GM12878 (cell line): ENCODE measurements around the gene SLC16A10. TPM values are rescaled to one million over a fixed set of nuclear protein-coding genes. Genes with fewer than 3 reads are reported as not detected.

Experiments used
- ATAC-seq: fragments of 200-7000 bp; cut with Tn5 transposase; 3 replicates; pipeline ENCODE4 v1.9.1; 2020; ENCODE audit warnings: mild to moderate bottlenecking, moderate library complexity
- BruUV-seq: library from RNA; stranded (reverse); fragments of 400-500 nt; replicated peaks from 2 replicates; lab custom pipeline; 2021; lab: Mats Ljungman, UMichigan
- CTCF ChIA-PET: fragments of 300-600 bp; sonication (Branson Sonifier 250); formaldehyde crosslinking; extraction: SDS; loops from one replicate; lab custom pipeline; 2021; ENCODE audit warnings: inconsistent platforms; lab: Yijun Ruan, JAX
- POLR2A ChIA-PET: fragments of 350-600 bp; formaldehyde crosslinking; extraction: SDS; loops from one replicate; lab custom pipeline; 2021; ENCODE audit warnings: inconsistent platforms; lab: Charles Lee
- RAD21 ChIA-PET: fragments of 300-600 bp; sonication (Branson Sonifier 250); formaldehyde crosslinking; loops from one replicate; lab custom pipeline; 2023; ENCODE audit warnings: antibody characterized with exemption; ENCODE audit not compliant: unreplicated experiment; lab: Charles Lee
- SMC1A ChIA-PET: fragments of 300-600 bp; sonication (Branson Sonifier 250); formaldehyde crosslinking; loops from one replicate; lab custom pipeline; 2023; ENCODE audit not compliant: unreplicated experiment, uncharacterized antibody; lab: Charles Lee
- DNase-seq: peaks from one replicate; pipeline ENCODE4 v3.0.0-alpha.2; 2011; ENCODE audit warnings: low read depth, low spot score
- FAIRE-seq: peaks from 3 replicates; lab custom pipeline; 2011; peaks lifted over from hg19 to GRCh38; lab: Jason Lieb, UNC
- H2AFZ ChIP-seq: 2 replicates; pipeline ENCODE4 v1.6.0; 2011; ENCODE audit warnings: low read depth, low read length, control low read depth; ENCODE audit not compliant: control insufficient read depth
- H3K27ac ChIP-seq: 2 replicates; pipeline ENCODE4 v1.5.1; 2011; ENCODE audit warnings: control low read depth; ENCODE audit not compliant: control insufficient read depth, insufficient read depth
- H3K27me3 ChIP-seq, 2 experiments: replicated peaks in 1 of 2; 2 replicates each; pipeline versions ENCODE4 v1.6.0 to v1.6.1; 2011; ENCODE audit warnings: low read length in 1 of 2; ENCODE audit not compliant: control insufficient read depth in 2 of 2, insufficient read depth in 2 of 2
- H3K36me3 ChIP-seq, 2 experiments: 2 replicates each; pipeline ENCODE4 v1.5.1; 2011; ENCODE audit warnings: low read length in 1 of 2; ENCODE audit not compliant: control insufficient read depth in 2 of 2, insufficient read depth in 2 of 2
- H3K4me1 ChIP-seq: 2 replicates; pipeline ENCODE4 v1.6.1; 2011; ENCODE audit warnings: mild to moderate bottlenecking, low read length, moderate library complexity, mixed read lengths; ENCODE audit not compliant: control insufficient read depth, insufficient read depth
- H3K4me2 ChIP-seq: 2 replicates; pipeline ENCODE4 v1.6.0; 2011; ENCODE audit warnings: control low read depth; ENCODE audit not compliant: control insufficient read depth, insufficient read depth
- H3K4me3 ChIP-seq: fragments of 200-600 bp; sonication (generic); 2 replicates; pipeline ENCODE4 v1.5.1; 2016
- H3K79me2 ChIP-seq: 2 replicates; pipeline ENCODE4 v1.6.0; 2011; ENCODE audit warnings: low read length; ENCODE audit not compliant: control insufficient read depth, insufficient read depth
- H3K9ac ChIP-seq: 2 replicates; pipeline ENCODE4 v1.8.0; 2011; ENCODE audit warnings: low read length, control low read depth, mixed read lengths; ENCODE audit not compliant: control insufficient read depth, insufficient read depth
- H3K9me3 ChIP-seq: replicated peaks from 3 replicates; pipeline ENCODE4 v1.5.1; 2011; ENCODE audit warnings: mild to moderate bottlenecking, low read length; ENCODE audit not compliant: control insufficient read depth, insufficient read depth
- H4K20me1 ChIP-seq: 2 replicates; pipeline ENCODE4 v1.6.0; 2011; ENCODE audit not compliant: control insufficient read depth, insufficient read depth
- NKRF ChIP-seq: fragments of 450-650 bp; conservative IDR thresholded peaks from 2 replicates; pipeline ENCODE4 v1.6.1; 2017; ENCODE audit warnings: mild to moderate bottlenecking, moderate library complexity
- WGBS: methylation state at CpG from one replicate; pipeline ENCODE4 v1.1.6; 2016; ENCODE audit warnings: low lambda C conversion rate; ENCODE audit not compliant: insufficient replicate concordance, insufficient coverage; ENCODE audit errors: missing lambda C conversion rate; 5-methylcytosine and 5-hydroxymethylcytosine counted together
- in situ Hi-C: fragments of 300-500 bp; cut with MboI; formaldehyde crosslinking; loops from 9 replicates; pipeline ENCODE4 v1.14.3; 2018; ENCODE audit warnings: mixed read lengths
- intact Hi-C: fragments of 100-400 bp; cut with micrococcal nuclease; formaldehyde crosslinking; loops from one replicate; pipeline ENCODE4 v1.14.2; 2022; ENCODE audit not compliant: unreplicated experiment
- polyA plus RNA-seq, 11 experiments: library from polyadenylated mRNA; depleted of rRNA in 4 of 11; unstranded in 6 of 11; stranded (reverse) in 5 of 11; fragments of >200 nt; fragmentation: Nextera tagmentation in 4 of 11; fragmentation: Illumina TruSeq in 1 of 11; extraction: Ambion mirVana in 4 of 11; extraction: Trizol in 1 of 11; gene quantifications; 1 replicate in 1 of 11; 2 replicates in 10 of 11; pipeline versions ENCODE4 v1.2.1 to v1.2.3, GENCODE V29; 2011 to 2016; ENCODE audit warnings: inconsistent platforms in 2 of 11, missing spikeins in 2 of 11, low read depth in 1 of 11
- total RNA-seq, 4 experiments: library from RNA; depleted of rRNA in 3 of 4; stranded (reverse); fragments of >200 nt in 3 of 4; fragmentation: Illumina TruSeq in 1 of 4; extraction: Trizol in 1 of 4; gene quantifications; 2 replicates each; pipeline versions ENCODE4 v1.2.1 to v1.2.3, GENCODE V29; 2013 to 2021

SLC16A10 gene
- total and polyA plus RNA-seq, 10 of the 15 experiments (the other 5 are each of a cell fraction or from before 2014, with no cell fraction given): 2.3 to 19.0 (median 8.0) TPM

GRCh38 chr6:111222341-111222740 lies 135.0 kb downstream of the SLC16A10 start:
- no TSS peak for BruUV-seq
- WGBS: 0% methylated on average over 1 of the region's 1 CpG
- in situ Hi-C loops: no loop called here

More at GRCh38 chr6:111222341-111222740, 135.0 kb downstream of the SLC16A10 start:
- no peak for FAIRE-seq
- Histone ChIP-seq H4K20me1 (no peaks in the 10 kb centered on the region), H3K4me3 (no peak overlapping the region), H2AFZ (no peak overlapping the region; the same call in 1 of the 2 replicates), H3K27me3 (peaks cover 0 to 2% of the 10 kb centered on the region in 2 experiments; a peak in 1 of 4 replicates), H3K79me2 (no peaks in the 10 kb centered on the region), H3K9me3 (no peaks in the 10 kb centered on the region), H3K4me1 (peaks cover 4% of the 10 kb centered on the region; the same call in 1 of the 2 replicates), H3K27ac (no peak overlapping the region), H3K9ac (no peak overlapping the region), H3K36me3 (no peaks in the 10 kb centered on the region), H3K4me2 (no peak overlapping the region)
- SMC1A ChIA-PET: interaction anchor here (0.7 to 1.5 kb wide), 3 partner anchors 12 to 372 kb away, joined by 3 to 5 read pairs (median 3); no protein-coding TSS in a partner anchor
- DNase-seq: no peak
- RAD21 ChIA-PET: interaction anchor here (1.4 kb wide), 1 partner anchor 12 kb away, joined by 3 read pairs; no protein-coding TSS in a partner anchor
- TF ChIP-seq NKRF: no peak
- ATAC-seq: no peak; the same call in 2 of the 3 replicates
- POLR2A ChIA-PET: interaction anchor here (0.6 kb wide), 1 partner anchor 148 kb away, joined by 4 read pairs; no protein-coding TSS in a partner anchor
- intact Hi-C loops: no loop called here
- CTCF ChIA-PET: interaction anchor here (0.7 to 2.6 kb wide), 4 partner anchors 10 to 420 kb away, joined by 3 to 16 read pairs (median 4); no protein-coding TSS in a partner anchor
